DMS53 (cell line): Measurements from ENCODE around the gene RGR.
"Not testable (repeated sequence)": the region's sequence is repeated elsewhere in the genome, so short reads cannot be mapped to it uniquely, and the experiment has no call there.

Source experiments
- DNase-seq: peaks from one replicate; lab custom pipeline; 2025; lab: John Stamatoyannopoulos, UW

RGR gene

DNA sequence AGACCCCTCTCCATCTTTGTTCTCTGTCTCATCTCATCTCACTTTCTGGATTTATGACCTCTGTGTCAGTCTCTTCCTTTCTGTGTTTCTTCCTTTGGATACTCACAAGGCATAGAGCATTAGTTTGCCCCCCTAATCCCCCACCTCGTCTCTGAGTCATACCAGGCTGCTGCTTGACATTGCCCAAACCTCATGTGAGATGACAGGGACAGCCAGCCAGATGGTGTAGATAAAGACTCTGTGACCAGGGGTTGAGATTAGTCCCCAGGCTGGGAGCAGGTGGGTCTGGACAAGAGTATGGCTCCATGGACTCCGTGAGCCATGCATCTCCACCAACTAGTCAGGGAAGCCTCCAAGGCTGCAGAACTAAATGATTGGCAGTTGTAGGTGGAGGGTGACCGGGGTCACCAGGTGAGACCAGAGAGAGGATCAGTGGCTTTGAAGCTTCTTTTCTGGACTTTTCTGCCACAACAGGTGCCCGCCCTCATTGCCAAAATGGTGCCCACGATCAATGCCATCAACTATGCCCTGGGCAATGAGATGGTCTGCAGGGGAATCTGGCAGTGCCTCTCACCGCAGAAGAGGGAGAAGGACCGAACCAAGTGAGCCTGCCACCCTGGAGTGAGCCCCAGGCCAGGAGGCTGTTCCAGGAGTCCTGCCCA, 13.3 kb downstream of the RGR start:
- DNase-seq, result no peak

DNA sequence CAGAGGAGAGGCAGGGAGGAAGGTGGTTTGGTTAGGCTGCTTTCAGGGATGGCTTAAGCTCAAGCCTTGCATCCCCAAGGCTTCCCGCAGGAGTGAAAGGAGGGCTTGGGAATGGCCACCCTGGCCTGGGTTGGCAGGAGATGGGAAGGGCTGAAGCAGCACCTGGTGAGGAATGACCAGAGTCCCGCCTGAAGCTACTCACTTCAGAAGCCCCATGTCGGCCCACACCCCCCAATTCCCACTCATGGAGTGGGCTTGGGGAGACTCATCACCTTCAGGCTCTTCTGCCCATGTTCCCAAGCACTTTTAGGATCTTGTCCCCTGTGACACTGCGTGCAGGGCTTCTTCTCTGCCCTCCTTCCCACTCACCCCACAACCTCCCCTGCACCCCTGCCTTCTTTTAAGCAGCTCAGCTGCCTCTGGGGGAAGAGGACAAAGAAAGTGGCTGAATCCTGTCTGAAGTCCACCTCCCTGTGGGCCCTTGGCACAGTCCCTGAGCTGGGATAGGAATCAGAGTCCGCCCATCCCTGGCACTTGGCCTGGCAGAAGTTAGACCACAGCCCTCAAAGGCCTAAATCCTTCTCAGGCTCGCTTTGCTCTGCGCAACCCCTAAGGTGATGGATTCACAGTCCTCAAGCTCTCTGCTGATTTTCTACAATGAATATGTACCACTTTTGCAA, 16.5 kb downstream of the RGR start:
- DNase-seq, result no peak

GRCh38 chr10:84262190-84262956, 17.5 kb downstream of the RGR start:
- DNase-seq, result no peak

DNA sequence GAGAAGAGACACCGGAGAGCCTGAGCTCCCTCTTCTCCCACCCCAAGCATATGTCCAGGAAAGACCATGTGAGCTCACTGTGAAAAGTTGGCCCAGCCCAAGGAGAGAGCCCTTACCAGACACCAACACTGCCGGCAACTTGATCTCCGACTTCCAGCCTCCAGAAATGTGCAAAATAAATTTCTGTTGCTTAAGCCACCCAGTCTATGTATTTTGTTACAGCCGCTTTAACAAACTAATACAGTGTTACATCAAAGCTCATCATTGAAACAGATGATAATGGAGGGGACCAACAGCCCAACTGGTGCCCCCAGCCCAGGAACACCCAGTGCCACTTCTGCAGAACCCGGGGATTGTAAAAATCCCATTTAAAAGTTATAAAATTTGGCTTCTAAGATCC, 18.9 kb downstream of the RGR start:
- DNase-seq, result no peak

DNA sequence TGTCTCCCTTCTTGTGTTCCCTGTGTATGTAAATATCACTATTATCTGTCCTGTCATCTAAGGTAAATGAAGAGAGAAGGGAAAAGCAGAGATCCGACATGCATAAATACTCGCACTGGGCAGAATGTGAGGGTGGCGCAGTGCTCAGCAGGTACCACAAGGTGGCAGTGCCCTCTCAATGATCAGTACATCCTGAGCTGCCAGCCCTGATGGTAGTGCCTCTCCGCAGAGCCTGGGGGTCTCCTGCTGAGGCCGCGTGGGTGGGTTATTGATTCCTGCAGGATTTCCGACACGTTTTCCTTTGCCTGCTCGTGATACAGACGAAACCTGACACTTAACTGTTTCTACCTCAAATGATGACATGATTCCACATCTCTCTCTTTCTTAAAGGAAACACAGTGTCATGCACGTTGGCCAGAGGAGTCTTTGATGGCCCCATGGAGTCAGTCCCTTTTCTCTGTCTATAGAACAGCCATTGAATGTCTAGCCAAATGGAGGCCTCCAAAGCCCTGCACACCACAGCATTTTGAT, 19.8 kb downstream of the RGR start:
- DNase-seq, result peak; percentile 82

- DNase-seq, result peak; percentile 72
Observed at GRCh38 chr10:84265418-84265817, 20.6 kb downstream of the RGR start.

GRCh38 chr10:84267503-84268126, 22.8 kb downstream of the RGR start:
- DNase-seq, result peak; percentile 95

DNA sequence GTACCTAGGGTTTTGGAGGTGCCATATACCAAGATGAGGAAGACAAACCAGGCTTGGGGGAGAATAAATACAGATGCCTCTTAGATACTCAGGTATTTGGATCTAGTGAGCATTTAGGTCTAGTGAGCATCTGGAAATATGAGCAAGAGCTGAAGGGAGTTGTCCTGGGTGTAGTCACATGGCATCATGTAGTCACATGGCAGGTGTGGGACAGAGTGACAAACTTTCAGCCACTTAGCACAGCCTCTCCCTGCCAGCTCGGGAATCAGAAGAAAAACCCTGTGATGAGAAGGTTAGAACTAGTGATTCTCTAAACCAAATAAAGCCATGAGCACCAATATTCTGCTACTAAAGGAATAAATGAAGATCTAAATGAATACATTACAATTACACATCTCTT, 24.3 kb downstream of the RGR start:
- DNase-seq, result peak; percentile 47

DNA sequence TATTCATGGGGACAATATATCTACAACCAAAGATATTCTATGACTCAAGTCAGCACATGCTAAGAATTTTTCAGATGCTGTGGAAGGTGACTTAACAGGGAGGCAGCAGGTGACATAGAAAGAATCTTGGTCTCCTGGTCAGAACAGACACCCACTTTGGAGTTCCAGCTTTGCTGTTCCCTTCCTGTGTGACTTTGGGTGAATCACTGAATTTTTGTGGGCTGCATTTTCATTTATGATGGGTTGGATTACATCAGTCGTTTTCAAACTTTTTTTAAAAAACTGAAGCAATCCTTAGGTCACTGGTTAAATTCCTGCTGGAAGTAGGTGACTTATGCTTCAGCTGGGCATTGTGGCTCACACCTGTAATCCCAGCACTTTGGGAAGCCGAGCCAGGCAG, 24.9 kb downstream of the RGR start:
- peak; percentile 62 for DNase-seq

GRCh38 chr10:84270708-84271107, 25.9 kb downstream of the RGR start:
- peak; percentile 98 for DNase-seq

DNA sequence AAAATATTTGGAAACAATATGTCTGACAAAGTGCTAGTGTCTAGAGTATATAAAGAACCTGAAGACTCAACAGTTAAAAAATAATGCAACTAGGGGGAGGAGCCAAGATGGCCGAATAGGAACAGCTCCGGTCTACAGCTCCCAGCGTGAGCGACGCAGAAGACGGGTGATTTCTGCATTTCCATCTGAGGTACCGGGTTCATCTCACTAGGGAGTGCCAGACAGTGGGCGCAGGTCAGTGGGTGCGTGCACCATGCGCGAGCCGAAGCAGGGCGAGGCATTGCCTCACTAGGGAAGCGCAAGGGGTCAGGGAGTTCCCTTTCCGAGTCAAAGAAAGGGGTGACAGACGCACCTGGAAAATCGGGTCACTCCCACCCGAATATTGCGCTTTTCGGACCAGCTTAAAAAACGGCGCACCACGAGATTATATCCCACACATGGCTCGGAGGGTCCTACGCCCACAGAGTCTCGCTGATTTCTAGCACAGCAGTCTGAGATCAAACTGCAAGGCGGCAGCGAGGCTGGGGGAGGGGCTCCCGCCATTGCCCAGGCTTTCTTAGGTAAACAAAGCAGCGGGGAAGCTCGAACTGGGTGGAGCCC, 35.1 kb downstream of the RGR start:
- not testable (repeated sequence) for DNase-seq

GRCh38 chr10:84286695-84287094, 41.8 kb downstream of the RGR start:
- no peak for DNase-seq

DNA sequence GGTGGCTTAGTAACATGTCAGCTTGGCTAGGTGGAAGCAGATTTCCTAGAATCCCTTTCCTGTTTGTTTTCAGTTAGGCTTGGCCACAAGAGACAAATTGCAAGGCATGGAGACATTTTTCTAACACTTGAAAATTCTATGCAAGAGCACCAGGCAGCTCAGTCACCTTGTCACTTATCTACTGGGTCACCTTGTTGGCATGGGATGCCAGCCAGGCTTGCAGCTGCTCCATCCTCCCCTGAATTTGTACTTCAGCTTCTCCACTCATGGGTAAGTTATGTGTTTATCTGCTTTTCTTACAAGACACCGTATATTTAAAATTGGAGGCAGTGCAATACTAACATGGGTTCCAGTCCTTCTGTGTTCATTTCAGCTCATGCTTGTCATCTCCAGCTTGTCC, 43.3 kb downstream of the RGR start:
- no peak for DNase-seq

DNA sequence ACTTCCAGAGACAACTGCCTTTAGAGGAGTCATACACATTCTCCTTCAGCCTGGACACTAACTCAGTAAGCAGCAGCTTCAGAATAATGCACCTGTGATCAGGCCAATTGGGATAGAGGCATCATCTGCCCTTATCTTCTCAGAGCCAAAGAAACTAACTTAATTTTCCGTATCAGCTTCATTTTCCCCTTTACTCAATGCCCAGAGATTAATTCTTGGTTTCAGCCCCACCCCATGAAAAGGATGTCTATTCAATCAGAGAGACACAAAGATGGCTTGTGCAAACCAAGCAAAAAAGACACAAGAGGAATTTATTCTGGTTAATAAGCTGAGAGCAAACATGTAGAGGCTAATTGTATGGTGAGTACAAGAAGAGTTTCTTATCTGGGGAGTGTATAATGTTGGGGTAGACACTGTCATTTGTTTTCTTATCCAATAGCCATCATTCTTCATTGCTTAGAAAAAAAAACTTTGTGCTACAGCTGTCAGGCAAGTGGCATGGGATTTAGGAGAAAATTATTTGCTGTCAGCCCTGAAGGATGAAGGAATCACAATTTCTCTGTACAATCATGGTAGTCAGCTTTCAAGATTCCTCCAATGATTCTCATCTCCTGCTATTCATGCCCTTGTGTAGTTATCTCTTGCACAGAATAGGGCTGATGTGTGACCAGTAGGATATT, 44.8 kb downstream of the RGR start:
- DNase-seq, result no peak

DNA sequence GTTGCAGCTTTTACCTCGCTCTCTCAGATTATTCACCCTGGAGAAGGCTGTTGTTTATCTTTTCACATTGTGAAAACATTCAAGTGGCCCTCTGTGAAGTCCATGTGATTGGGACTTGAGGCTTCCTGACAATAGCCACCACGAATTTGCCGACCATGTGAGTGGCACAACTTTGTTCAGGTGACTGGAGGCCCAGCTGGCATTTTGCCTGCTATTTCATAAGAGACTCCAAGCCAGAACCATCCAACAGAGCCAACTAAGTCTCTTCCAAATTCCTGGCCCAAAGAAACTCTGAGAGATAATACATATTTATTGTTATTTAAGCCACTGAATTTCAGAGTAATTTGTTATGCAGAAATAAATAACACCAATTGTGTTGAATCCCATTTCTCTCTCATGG, 45.4 kb downstream of the RGR start:
- peak; percentile 70 for DNase-seq

- peak; percentile 38 for DNase-seq
Observed at GRCh38 chr10:84291384-84291783, 46.5 kb downstream of the RGR start.

GRCh38 chr10:84292502-84292901, 47.6 kb downstream of the RGR start:
- no peak for DNase-seq

GRCh38 chr10:84293171-84293570, 48.3 kb downstream of the RGR start:
- DNase-seq, result no peak

- peak; percentile 50 for DNase-seq
Observed at GRCh38 chr10:84293574-84294016, 48.7 kb downstream of the RGR start.

GRCh38 chr10:84294766-84295447, 50.1 kb downstream of the RGR start:
- no peak for DNase-seq
